Mucosa of stomach (tissue), 1 donor: ENCODE results near the gene POU2F2.

Experiments used
- H3K27me3 ChIP-seq: one replicate; pipeline ENCODE4 v1.7.0; 2013; ENCODE audit warnings: mild to moderate bottlenecking, low read length; ENCODE audit not compliant: control insufficient read depth, insufficient read depth
- H3K36me3 ChIP-seq: one replicate; pipeline ENCODE4 v1.7.0; 2013; ENCODE audit warnings: low read length; ENCODE audit not compliant: control insufficient read depth, insufficient read depth
- H3K4me1 ChIP-seq: one replicate; pipeline ENCODE4 v1.7.0; 2013; ENCODE audit warnings: mild to moderate bottlenecking, low read length; ENCODE audit not compliant: control insufficient read depth, insufficient read depth
- H3K4me3 ChIP-seq: one replicate; pipeline ENCODE4 v1.7.0; 2013; ENCODE audit warnings: low read length
- H3K9ac ChIP-seq: one replicate; pipeline ENCODE4 v1.7.0; 2013; ENCODE audit warnings: mild to moderate bottlenecking, low read length, moderate library complexity
- H3K9me3 ChIP-seq: one replicate; pipeline ENCODE4 v1.7.0; 2013; ENCODE audit warnings: mild to moderate bottlenecking, low read length, moderate library complexity; ENCODE audit not compliant: control insufficient read depth
- donor health status: Pancreatic carcinoma.

POU2F2 gene

DNA sequence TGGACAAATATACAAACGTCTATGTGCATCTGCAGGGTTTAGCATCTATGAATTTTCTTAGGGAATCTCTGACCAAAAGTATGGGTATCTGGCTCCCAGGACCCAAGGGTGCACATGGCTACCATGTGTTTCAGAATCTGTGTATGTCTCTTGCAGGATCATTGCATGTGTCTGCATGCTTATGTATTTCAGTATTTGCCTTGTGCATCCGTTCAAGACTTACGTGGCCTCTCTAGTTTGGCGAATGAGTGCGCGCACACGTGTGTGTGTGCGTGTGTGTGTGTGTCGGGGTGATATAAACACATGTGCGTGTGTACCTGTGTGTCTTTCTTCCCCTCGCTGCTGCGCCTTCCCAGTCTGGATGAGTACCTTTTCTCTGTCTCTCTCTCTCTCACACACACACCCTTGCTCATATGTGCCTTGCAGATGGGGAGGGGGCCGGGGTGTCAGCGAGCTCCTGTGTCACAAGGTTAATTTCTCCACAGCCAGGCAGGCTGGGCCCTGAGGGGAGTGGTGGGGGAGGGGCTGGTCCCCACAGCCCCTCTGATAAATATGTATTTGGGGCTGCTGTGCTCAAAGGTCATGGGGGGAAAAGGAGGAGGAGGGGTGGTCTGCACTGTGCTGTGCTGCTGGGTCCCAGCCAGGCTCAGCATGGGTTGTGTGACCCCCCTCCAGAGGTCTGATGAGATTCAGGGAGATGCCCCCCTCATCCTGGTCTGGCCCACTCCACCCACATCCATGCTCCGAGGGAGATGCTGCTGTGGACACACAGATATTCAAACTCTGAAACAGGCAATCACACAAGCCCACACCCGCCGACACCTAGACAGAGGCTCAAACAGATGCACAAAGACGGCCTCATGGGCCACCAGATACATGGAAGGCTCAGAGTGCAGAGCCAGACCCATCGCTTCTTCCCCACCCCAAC is 37.5 kb upstream of the POU2F2 start:
- H3K27me3 ChIP-seq: peaks cover 14% of the 10 kb centered on the region
- no peaks in the 10 kb centered on the region for H3K9me3 ChIP-seq
- H3K36me3 ChIP-seq: no peaks in the 10 kb centered on the region
- H3K9ac ChIP-seq: no peak overlapping the region
- no peaks in the 10 kb centered on the region for H3K4me1 ChIP-seq
- no peak overlapping the region for H3K4me3 ChIP-seq

DNA sequence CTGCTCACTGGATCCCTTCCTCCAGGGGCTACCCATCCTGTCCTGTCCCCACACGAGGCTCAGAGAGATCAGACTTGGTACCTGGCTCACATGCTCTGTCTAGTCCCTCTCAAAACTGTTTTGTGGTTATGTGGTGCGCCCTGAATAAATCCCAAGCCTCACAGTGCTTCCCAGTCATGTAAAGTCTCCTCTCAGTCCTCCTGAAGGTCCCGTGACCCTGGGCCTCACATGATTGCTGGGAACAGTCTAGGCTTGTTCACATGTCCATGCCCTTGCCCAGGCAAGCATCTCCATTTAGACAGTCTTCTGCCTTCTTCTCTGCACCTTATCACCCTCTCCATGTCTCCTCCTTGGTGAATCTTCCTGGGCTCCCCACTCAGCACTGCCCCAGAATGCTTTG is 36.0 kb upstream of the POU2F2 start:
- Histone ChIP-seq H3K4me3 (no peak overlapping the region), H3K27me3 (no peaks in the 10 kb centered on the region), H3K9me3 (no peaks in the 10 kb centered on the region), H3K9ac (no peak overlapping the region), H3K4me1 (no peaks in the 10 kb centered on the region), H3K36me3 (no peaks in the 10 kb centered on the region)

DNA sequence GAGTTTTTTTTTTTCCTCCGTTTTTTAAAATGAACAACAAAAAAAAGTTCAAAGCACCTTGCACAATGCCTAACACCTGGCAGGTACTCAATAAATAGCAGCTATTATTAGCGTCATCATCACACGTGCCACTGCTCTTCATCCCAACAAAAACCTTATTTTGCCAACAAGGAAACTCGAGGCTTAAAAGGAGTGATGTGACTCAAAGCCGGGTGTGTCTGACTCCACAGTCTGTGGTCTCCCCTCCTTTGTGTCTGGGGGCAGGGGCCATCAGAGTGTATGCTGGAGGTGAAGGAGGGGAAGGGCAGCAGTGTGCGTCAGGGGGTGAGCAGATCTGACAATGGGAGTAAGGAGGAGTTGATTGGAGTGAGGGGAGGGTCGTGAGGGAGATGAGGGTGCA is 34.1 kb upstream of the POU2F2 start:
- no peaks in the 10 kb centered on the region for H3K4me1 ChIP-seq
- H3K36me3 ChIP-seq: no peaks in the 10 kb centered on the region
- no peak overlapping the region for H3K4me3 ChIP-seq
- no peaks in the 10 kb centered on the region for H3K9me3 ChIP-seq
- no peaks in the 10 kb centered on the region for H3K27me3 ChIP-seq
- H3K9ac ChIP-seq: no peak overlapping the region

DNA sequence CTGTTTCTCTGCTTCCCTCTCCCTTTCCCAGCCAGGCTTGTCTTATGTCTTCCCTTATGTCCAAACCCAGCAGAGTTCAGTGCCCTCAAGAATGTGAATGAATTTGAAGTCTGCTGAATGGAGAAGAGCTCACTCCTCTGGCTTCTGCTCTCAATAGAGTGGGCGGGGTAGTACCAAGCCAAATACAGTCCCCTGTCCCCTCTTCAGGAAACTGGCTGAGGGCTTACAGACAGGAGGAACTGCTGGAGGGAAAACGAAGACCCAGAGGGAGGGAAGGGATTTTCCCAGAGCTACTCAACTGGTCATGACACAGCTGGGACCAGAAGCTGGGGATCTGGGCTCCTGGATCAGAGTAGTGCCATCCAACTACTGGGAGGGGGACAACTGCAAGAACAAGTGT is 32.9 kb upstream of the POU2F2 start:
- H3K4me3 ChIP-seq: no peak overlapping the region
- H3K9me3 ChIP-seq: no peaks in the 10 kb centered on the region
- H3K4me1 ChIP-seq: no peaks in the 10 kb centered on the region
- H3K9ac ChIP-seq: no peak overlapping the region
- no peaks in the 10 kb centered on the region for H3K36me3 ChIP-seq
- H3K27me3 ChIP-seq: no peaks in the 10 kb centered on the region

DNA sequence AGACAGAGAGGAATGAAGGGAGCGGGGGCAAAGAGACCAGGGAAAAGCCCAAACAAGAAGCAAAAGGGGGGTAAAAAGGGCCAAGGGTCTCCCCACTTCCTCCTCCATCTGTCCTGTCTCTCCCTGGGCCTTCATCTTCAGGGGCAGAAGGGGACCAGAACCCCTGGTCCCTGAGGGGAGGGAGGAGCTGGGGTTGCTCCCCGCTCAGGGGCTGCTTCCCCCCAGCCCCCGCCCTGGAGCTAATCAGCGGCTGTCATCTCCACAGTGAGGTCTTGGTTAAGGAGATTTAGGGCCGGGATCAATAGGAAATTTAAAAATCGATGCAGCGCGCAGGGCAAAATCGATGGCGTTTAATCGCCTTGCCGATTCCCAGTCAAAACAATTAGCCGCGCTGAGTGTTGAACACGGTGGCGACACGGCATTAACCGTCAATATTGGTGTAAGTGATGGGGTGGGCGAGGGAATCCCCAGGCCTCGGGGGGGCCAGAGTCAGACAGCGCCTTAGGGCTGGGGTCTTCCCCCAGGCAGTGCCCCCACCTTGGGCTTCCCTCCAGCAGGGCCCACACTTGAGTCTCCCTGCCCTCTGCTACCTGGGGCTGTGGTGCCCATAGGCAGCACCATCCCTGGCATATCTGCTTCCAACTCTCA is 29.5 kb upstream of the POU2F2 start:
- H3K27me3 ChIP-seq: peaks cover 5% of the 10 kb centered on the region
- no peaks in the 10 kb centered on the region for H3K36me3 ChIP-seq
- H3K9ac ChIP-seq: no peak overlapping the region
- H3K4me3 ChIP-seq: no peak overlapping the region
- H3K9me3 ChIP-seq: no peaks in the 10 kb centered on the region
- no peaks in the 10 kb centered on the region for H3K4me1 ChIP-seq

DNA sequence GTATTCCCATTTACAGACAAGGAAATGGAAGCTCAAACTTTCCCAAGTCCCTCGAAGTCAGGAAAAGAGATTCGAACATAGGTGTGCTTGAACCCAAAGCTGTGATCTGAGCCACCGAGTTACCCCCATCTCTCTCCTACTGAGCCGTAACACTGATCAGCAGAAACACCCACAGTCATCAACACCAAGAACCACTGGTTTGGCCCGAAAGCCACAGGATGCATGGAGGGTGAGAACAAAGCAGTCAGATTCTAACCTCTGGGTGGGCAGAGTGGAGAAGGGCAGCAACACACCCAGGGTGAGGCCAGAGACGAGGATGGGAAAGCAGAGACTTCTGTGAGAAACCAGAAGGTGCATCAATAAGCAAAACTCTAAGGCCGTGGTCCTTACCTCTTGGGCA is 27.7 kb upstream of the POU2F2 start:
- no peaks in the 10 kb centered on the region for H3K4me1 ChIP-seq
- no peaks in the 10 kb centered on the region for H3K36me3 ChIP-seq
- no peak overlapping the region for H3K9ac ChIP-seq
- H3K9me3 ChIP-seq: no peaks in the 10 kb centered on the region
- H3K27me3 ChIP-seq: peaks cover 16% of the 10 kb centered on the region
- no peak overlapping the region for H3K4me3 ChIP-seq

DNA sequence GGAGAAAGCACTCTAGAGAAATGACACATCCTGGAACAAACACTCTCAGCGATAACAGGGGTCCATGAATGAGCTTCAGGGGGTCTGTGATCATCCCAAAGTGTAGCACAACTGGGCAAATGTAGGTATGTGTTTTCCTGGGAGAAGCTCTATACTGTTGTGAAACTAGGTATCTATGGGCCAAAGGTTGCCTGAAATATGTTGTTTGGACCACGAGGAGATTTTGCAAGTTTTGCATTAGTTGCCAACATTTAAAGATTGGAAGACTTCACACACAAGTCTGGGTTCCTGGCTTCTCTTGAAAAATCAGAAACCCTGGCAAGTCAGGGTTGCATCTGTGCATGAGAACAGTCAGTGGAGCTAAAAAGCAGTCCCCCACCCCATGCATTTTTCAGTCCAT is 26.7 kb upstream of the POU2F2 start:
- no peaks in the 10 kb centered on the region for H3K4me1 ChIP-seq
- no peaks in the 10 kb centered on the region for H3K9me3 ChIP-seq
- H3K36me3 ChIP-seq: no peaks in the 10 kb centered on the region
- H3K4me3 ChIP-seq: no peak overlapping the region
- H3K9ac ChIP-seq: no peak overlapping the region
- H3K27me3 ChIP-seq: peaks cover 24% of the 10 kb centered on the region

DNA sequence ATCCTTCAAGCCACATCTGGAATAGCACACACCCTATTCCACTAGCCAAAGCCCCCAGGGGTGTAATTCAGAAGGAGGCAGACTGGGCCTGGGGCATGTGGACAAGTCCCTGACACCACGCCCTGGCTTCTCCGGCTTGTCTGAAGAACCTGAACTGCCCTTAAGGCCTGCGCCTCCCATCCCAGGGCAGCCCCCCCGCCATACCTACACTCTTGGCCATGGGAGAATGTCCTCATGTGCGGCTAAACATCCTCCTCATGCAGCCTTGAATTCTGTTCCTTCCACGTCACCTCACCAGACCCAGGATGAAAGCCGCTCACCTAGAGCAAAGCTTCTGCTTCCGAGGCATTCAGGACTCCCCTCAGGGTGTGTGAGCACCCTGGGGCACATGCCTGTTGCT is 24.3 kb upstream of the POU2F2 start:
- Histone ChIP-seq H3K9me3 (no peaks in the 10 kb centered on the region), H3K27me3 (peaks cover 43% of the 10 kb centered on the region), H3K9ac (no peak overlapping the region), H3K4me1 (no peaks in the 10 kb centered on the region), H3K4me3 (no peak overlapping the region), H3K36me3 (no peaks in the 10 kb centered on the region)

DNA sequence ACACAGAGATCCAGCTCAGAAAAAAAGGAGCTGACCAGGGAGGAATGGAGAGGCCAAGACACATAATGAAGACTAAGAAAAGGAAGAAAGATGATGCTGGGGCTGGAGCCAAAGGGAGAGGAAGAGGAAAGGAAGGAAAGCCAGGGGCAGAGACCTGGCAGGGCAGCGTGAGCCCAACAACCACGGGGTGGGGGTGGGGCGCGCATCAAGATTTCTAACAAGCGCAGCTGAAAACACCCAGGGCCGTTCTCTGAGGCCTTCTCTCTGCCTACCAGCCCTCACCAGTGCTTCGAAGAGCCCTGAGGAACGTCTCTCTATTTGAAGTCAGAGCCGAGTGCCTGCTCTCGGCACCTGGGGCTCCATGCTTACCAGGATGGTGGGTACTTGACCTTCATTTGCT is 23.6 kb upstream of the POU2F2 start:
- peaks cover 50% of the 10 kb centered on the region for H3K27me3 ChIP-seq
- H3K36me3 ChIP-seq: no peaks in the 10 kb centered on the region
- no peak overlapping the region for H3K4me3 ChIP-seq
- H3K9ac ChIP-seq: no peak overlapping the region
- H3K9me3 ChIP-seq: no peaks in the 10 kb centered on the region
- H3K4me1 ChIP-seq: no peaks in the 10 kb centered on the region

DNA sequence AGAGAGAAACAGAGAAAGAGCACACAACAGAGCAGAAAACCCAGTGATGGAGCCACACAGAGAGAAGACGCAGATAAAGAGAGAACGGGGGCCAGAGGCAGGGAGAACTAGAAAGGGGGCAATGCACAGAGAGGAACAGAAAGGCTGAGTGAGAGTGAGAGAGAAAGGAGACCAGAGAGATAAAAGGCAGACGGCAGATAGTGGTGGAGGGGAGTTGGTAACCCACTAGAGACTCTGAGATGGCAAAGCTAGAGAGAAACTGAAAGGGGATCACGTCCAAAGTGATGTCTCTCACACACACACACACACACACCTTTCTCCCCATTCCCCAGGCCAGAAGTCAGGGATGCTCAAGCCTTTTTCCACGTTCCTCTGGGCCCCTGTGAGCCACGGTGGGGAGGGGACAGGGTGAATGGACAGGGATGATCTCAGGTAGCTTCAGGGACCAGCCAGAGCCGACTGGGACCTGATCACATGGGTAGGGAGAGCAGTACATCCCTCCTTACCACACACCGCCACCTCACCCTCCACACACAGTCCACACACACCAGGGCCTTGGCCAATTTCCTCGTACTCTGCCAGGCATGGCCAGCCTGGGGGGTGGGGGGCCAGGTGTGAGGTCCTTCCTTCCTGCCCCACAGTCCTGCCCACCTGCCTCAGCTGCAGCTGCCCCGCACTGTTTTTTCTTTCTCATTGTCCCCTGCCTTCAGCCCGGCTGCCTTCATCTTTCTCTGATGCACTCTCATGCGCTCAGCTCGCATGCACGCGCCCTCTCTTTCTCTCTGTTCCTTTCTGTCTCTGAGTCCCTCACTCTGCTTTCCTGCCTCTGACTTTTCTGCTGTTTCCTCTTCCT is 22.5 kb upstream of the POU2F2 start:
- Histone ChIP-seq H3K4me3 (no peak overlapping the region), H3K9ac (no peak overlapping the region), H3K27me3 (peaks cover 51% of the 10 kb centered on the region), H3K36me3 (no peaks in the 10 kb centered on the region), H3K9me3 (no peaks in the 10 kb centered on the region), H3K4me1 (no peaks in the 10 kb centered on the region)

DNA sequence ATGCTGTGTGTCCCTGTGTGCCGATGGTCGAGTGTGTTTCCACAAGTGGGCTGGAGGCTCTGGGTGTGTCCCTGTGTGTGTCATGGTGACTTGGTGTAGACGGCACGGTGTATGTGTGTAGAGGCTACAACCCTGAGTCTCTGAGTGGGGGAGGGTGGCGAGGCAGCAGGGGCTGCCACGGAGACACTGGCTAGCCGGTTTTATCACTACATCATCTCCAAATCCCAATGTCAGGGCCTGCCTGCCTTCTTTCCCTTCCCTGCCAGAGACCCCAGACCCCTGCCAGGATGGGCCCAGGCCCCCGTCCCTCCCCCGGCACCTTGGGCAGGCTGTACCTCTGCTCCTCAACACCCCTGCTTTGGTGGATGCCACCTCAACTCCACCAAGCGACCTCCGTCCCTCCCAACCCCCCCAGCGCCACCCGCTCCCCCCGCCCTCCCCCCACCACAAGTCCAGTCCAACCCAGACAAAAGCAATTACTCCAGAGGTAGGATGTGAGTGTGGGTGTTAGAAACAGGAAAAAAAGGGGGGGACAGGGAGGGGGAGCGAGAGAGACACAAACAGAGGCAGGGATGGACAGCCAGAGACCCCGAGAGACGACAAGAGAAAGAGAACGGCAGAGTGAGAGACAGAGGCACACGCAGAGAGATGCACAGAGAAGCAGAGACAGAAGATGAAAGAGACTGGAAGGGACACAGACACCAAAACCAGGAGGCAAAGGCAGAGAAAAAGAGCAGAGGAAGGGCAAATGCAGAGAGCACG is 21.6 kb upstream of the POU2F2 start:
- Histone ChIP-seq H3K4me1 (no peaks in the 10 kb centered on the region), H3K4me3 (no peak overlapping the region), H3K27me3 (peaks cover 49% of the 10 kb centered on the region), H3K36me3 (no peaks in the 10 kb centered on the region), H3K9me3 (no peaks in the 10 kb centered on the region), H3K9ac (no peak overlapping the region)
